ENCODE data around the gene NFATC2.
"Not testable (repeated sequence)": the region's sequence is repeated elsewhere in the genome, so short reads cannot be mapped to it uniquely, and the experiment has no call there.

Gene NFATC2

GRCh38 chr20:51362254-51362653 lies 180.3 kb downstream of the NFATC2 start:
- no peak for DNase-seq
- intact Hi-C loops (cut with DNase I): no loop called here

- intact Hi-C loops (cut with DNase I): no loop called here
- no peak for DNase-seq
Observed at GRCh38 chr20:51361258-51361657, 181.3 kb downstream of the NFATC2 start.

GRCh38 chr20:51360451-51361201 lies 181.9 kb downstream of the NFATC2 start:
- intact Hi-C loops (cut with DNase I): no loop called here
- no peak for DNase-seq

- intact Hi-C loops (cut with DNase I): no loop called here
- DNase-seq: no peak
Observed at GRCh38 chr20:51359947-51360346, 182.6 kb downstream of the NFATC2 start.

GRCh38 chr20:51359401-51359800 lies 183.1 kb downstream of the NFATC2 start:
- DNase-seq: no peak
- intact Hi-C loops (cut with DNase I): no loop called here

- intact Hi-C loops (cut with DNase I): no loop called here
- no peak for DNase-seq
Observed at GRCh38 chr20:51358032-51358724, 184.3 kb downstream of the NFATC2 start.

GRCh38 chr20:51357543-51357942 lies 185.0 kb downstream of the NFATC2 start:
- intact Hi-C loops (cut with DNase I): no loop called here
- no peak for DNase-seq

- DNase-seq: no peak
- intact Hi-C loops (cut with DNase I): no loop called here
Observed at GRCh38 chr20:51356871-51357270, 185.6 kb downstream of the NFATC2 start.

GRCh38 chr20:51354769-51355319 lies 187.7 kb downstream of the NFATC2 start:
- intact Hi-C loops (cut with DNase I): no loop called here
- no peak for DNase-seq

- intact Hi-C loops (cut with DNase I): no loop called here
- DNase-seq: no peak
Observed at GRCh38 chr20:51354191-51354768, 188.2 kb downstream of the NFATC2 start.

- intact Hi-C loops (cut with DNase I): no loop called here
- DNase-seq: no peak
Observed at GRCh38 chr20:51353491-51353890, 189.0 kb downstream of the NFATC2 start.

GRCh38 chr20:51352791-51353190 lies 189.7 kb downstream of the NFATC2 start:
- intact Hi-C loops (cut with DNase I): no loop called here
- no peak for DNase-seq

- no peak for DNase-seq
- intact Hi-C loops (cut with DNase I): no loop called here
Observed at GRCh38 chr20:51350941-51351631, 191.4 kb downstream of the NFATC2 start.

- intact Hi-C loops (cut with DNase I): no loop called here
- DNase-seq: no peak
Observed at GRCh38 chr20:51348876-51349275, 193.6 kb downstream of the NFATC2 start.

GRCh38 chr20:51347831-51348230 lies 194.7 kb downstream of the NFATC2 start:
- intact Hi-C loops (cut with DNase I): no loop called here
- no peak for DNase-seq

- DNase-seq: no peak
- intact Hi-C loops (cut with DNase I): no loop called here
Observed at GRCh38 chr20:51346686-51347485, 195.6 kb downstream of the NFATC2 start.

- DNase-seq: no peak
- intact Hi-C loops (cut with DNase I): no loop called here
Observed at GRCh38 chr20:51345601-51346101, 196.9 kb downstream of the NFATC2 start.

GRCh38 chr20:51343802-51344201 lies 198.7 kb downstream of the NFATC2 start:
- intact Hi-C loops (cut with DNase I); DNase-seq: not testable (repeated sequence)
